GM18861 (cell line): ENCODE data around the gene CRYZL1.

Source experiments
- ATAC-seq: cut with Tn5 transposase; IDR thresholded peaks from one replicate; pipeline ENCODE4 v1.9.1; 2021; ENCODE audit not compliant: unreplicated experiment

CRYZL1 gene

DNA sequence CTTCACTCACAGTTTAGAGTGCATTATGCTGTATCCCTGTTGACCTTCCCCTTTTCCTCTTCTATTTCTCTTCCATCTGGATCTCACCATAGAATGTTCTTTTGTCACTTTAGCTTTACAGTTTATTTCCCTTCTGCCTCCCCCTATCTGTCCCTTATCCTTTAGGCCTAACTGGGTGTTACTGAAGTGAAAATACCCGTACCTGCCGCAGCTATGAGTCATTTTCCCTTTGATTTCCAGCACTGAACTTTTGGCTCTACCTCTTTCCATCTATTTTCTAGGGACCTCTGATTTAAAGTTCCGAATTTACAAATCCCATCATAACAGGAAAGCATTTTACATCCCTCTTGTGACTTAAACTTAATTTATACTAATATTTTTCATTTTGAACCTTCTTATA is 20.5 kb upstream of the CRYZL1 start:
- ATAC-seq, result no peak

DNA sequence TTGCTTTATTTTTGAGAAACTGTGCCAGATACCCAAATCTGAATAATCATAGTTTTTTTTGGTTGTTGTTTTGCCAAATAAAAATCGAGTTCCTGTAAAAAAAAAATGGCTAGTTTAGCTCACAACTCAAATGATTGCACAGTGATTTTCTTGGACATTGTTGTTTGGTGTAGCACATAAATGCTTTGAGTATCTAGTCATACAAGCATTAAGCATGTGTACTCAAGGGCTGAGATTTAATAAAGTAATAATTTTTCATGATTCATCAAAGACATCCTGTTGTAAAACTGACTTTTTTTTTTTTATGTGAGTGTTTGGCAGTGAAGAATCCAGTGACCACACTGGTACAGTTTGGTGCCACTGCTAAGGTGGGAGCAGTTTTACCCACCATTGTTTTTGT is 19.6 kb upstream of the CRYZL1 start:
- no peak for ATAC-seq

DNA sequence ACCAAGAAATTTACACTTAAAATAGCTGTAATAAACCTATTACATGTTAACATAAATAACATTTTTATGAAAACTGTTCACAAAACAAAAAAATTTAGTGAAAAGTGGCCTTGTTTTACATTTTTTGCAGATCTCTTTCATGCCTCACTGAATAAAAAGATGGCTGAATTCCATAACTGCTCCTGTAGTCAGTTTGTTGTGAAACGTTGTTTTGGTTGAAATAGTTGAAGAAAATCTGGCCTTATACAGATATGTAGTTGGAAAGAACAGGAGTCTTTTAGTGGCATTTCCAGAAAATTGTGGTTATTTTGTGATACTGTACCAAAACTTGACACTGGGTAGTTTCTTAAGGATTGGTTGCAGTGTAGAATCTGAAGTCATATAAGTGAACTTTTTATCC is 18.9 kb upstream of the CRYZL1 start:
- no peak for ATAC-seq

DNA sequence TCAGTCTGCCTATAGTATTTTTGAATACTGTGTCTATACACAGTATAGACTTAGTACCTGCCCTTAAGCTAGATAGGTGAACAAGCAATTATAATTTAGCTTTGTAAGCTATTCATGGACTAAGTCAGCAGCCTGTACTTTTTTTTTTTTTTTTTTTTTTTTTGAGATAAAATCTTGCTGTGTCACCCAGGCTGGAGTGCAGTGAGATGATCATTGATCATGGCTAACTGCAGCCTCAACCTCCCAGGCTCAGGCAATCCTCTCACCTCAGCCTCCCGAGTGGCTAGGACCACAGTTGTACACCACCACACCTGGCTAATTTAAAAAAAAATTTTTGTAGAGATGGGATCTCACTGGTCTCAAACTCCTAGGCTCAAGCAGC is 18.0 kb upstream of the CRYZL1 start:
- ATAC-seq, result no peak

DNA sequence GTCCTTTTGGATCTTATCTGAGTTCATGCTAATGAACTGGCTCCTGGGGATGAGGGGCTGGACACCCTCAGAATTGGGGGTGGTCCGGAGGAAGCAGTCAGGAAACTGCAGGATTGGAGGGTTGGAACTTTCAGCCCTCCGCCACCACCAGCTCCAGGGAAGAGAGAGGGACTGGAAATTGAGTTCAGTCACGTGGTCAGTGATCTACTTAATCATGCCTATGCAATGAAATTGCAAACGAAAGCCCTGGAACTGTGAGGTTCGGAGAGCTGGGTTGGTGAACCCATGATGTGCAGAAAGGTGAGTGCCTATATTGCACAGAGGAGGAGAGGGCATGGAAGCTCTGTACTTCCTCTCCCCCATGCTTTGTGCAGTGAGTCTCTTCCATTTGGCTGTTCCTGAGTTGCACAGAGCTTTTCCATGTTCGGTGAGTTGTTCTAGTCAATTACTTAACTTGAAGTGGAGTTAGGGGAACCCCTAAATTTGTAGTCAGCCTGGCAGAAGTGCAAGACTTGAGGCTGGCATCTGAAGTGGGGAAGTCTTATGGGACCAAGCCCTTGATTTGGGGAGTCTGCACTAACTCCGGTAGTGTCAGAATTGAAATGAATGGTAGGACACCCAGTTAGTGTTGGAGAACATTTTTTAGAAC is 17.5 kb upstream of the CRYZL1 start:
- no peak for ATAC-seq

DNA sequence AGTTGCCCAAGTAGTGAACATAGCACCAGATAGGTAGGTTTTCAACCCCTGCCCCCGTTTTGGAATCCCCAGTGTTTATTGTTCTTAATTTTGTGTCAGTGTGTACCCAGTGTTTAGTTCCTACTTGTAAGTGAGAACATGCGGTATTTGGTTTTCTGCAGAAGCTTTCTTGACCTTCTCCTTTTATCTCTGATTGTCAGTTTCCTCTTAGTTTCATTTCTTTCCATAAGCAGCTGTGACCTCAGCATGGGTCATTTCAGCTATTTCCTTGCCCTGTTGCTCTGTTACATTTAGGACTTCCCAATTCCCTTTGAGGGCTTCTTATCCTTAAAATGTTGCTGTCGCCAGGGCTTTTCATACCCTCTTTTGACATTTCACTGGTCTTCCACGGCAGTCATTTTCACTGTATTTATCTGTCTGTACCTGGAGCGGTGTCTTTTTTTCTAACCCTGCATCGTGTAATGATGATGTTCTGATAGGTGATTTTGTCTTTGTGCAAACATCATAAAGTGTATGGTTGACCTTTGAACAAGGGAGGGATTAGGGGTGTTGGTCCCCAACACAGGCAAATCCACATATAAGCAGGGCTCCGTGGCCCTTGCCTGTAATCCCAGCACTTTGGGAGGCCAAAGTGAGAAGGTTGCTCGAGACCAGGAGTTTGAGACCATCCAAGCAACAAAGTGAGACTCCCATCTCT is 15.7 kb upstream of the CRYZL1 start:
- no peak for ATAC-seq

DNA sequence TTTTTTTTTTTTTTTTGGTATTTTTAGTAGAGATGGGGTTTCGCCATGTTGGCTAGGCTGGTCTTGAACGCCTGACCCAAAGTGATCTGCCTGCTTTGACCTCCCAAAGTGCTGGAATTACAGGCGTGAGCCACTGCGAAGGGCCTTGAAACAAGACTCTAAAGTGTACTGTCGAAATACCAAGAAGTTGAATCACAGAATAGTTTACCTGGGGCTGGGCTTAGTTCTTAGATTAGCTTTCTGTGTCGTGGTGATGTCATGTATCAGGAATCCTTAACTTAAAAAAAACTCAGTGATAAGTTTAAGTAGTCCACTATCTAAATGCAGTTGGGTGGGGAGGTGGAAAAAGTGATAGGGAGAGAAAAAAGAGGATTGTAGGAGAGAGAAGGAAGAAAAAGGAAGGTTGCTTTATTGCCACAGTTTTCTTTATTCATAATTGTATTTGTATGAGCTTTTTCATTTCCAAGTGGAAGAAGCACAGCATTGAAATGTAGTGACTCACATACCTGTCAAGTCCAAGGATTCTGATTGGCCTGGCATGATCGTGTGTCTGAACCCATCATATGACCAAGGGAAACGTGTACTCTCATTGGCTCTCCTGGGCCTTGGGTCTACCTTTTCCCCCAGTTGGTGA is 14.2 kb upstream of the CRYZL1 start:
- ATAC-seq, result no peak

DNA sequence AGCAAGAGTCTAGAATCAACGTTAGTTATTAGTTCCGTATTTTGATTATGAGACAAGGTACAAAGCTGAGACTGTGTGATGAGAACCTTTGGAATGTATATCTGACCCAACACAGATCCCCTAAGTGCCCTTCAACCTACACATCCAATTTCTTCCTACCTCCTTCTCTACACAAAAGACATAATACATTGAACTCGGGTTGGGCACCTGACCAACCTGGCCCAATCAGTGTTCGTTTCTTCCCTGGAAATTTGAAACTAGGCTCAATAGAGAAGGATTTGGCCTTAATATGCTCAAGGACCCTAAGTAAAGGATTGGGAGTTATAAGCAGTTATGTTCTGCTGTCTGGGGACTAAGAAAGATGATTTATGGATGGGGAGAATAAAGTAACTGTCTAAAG is 12.9 kb upstream of the CRYZL1 start:
- ATAC-seq, result no peak

DNA sequence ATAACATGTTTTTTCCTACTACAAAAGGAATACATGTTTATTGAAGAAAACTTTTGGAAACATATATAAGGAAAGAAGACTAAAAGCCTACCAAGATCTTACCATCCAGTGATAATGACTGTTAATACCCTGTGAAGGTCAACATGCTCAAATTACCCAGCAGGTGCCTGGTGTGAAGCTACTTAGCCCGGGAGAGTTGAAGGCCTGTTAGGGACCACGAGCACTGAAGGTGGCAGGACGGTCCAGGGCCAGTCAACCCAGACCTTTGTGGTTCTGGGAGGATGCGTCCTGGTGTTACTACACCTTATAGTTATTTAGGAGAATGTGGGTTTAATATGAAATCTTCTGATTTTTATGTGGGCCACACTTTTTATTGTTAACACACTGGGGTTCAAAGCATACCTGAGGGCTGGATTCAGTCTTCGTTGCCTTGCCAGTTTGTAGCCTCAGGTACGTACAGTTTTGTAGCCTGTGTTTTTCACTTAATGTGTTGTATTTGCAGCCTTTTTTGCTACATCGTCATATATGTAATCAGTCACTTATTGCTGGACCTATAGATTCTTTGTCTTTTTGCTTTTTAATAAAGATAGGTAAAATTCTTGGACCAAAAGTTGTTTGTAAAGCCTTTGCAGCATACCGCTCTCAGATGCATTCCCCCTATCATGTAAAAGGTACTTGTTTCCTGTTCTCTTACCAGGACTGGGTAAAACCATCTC is 10.6 kb upstream of the CRYZL1 start:
- no peak for ATAC-seq

DNA sequence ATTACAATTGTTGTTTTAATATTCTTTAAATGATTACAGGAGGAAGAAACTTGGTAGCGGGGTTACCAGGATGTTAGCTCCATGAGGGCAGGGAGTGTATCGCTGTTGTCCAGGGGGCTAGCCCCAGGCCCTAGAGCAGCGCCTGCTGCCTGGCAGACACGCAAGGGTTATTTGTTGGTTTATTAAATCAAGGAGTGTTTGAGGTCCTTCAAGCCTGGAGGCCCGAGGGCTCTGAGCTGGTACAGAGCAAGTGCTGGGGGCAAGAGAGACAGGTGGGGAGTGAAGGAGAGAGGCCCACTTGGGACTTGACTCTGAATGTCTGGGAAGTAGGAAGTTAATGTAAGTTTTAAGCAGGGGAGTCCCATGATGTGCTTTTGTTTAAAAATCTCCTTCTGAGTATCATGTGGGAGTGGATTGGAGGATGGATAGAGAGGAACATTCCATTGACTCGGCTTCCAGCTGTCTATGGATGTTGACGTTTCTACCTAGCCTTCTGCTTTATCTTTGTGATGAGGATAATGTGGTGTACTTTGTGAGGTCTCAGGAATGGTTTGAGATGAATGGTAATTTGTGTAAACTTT is 9.5 kb upstream of the CRYZL1 start:
- ATAC-seq, result no peak

DNA sequence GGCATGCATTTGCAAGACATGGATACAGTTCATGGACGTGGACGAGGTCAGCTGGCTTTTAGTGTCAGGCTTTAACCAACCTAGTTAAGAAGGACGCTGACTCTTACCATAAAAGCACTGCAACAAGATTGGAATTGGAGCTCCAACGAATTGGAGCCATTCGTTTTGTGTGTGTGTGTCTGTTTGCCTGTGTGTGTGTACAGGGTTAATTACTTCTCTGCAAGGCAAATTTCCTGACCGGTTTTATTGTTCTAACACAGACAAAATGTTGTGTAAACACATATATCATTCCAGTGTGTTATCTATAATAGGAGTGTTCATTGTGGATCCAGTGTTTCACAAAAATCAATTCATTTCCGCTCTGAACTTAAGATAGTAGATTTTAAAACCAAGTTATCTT is 8.7 kb upstream of the CRYZL1 start:
- ATAC-seq, result no peak

DNA sequence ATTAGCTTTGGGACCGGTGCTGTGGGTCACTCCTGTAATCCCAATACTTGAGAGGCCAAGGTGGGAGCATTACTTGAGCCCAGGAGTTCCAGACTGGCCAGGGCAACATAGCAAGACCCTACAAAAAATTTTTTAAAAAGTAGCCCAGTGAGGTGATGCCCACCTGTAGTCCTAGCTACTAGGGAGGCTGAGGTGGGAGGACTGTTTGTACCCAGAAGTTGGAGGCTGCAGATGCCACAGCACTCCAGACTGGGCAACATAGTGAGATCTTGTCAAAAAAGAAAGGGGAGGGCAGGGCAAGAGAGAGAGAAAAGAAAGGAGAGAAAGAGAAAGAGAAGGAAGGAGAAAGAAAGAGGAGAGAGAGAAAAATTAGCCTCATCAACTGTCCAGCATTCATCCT is 7.0 kb upstream of the CRYZL1 start:
- ATAC-seq, result no peak

DNA sequence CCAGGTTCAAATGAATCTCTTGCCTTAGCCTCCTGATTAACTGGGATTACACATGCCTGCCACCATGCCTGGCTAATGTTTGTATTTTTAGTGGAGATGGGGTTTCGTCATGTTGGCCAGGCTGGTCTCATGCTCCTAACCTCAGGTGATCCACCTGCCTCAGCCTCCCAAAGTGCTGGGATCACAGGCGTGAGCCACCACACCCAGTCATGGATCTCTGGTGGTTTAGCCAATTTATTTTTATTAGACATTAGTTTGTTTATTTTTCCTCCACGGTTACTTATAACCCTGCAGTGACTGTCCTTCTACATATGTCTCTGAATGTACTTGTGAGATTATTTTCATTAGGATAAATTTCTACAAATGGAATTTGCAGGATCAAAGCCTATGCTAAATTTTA is 6.0 kb upstream of the CRYZL1 start:
- no peak for ATAC-seq

DNA sequence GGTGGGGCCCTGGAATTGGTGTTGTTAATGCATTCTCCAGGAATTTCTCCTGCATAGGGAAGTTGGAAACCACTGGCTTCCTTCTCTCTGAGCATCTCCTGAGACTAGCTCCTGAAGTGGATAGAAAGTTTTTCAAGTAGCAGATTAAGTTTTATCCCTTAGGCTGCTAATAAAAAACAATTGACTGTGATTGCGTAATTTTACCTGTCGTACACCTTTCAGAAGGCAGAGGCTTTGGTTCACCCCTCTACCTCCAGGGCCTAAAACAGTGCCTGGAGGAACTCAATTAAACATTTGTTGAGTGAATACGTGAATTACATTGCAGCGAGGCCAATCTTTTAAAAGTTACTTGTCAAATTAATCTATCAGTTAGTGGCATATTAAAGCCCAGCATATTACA is 4.2 kb upstream of the CRYZL1 start:
- no peak for ATAC-seq

DNA sequence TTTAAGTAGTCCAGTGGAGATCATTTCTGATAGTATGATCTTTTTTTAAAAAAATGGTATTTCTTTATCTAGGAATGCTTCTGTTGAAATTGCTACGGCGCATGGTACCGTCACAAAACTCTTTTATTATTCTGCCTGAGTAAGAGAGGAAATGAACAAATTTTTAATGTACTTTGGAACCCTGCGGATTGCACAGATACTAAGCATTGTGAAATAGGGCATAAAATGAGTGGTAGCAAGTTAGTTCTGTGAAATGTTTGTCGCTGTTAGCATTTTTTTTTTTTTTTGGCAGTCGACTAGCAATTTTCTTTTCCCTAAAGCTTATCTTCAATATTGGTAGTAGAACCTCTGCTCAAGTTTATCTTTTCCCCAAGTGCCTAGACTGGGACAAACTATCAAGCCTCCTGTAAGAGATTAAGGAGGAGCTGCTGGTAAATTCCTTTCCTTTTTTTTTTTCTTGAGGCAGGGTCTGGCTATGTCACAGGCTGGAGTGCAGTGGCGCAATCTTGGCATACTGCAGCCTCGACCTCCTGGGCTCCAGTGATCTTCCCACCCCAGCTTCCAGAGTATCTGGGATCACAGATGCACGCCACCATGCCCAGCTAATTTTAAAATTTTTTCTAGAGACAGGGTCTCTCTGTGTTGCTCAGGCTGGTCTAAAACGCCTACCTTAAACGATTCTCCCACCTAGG is 3.0 kb upstream of the CRYZL1 start:
- no peak for ATAC-seq

DNA sequence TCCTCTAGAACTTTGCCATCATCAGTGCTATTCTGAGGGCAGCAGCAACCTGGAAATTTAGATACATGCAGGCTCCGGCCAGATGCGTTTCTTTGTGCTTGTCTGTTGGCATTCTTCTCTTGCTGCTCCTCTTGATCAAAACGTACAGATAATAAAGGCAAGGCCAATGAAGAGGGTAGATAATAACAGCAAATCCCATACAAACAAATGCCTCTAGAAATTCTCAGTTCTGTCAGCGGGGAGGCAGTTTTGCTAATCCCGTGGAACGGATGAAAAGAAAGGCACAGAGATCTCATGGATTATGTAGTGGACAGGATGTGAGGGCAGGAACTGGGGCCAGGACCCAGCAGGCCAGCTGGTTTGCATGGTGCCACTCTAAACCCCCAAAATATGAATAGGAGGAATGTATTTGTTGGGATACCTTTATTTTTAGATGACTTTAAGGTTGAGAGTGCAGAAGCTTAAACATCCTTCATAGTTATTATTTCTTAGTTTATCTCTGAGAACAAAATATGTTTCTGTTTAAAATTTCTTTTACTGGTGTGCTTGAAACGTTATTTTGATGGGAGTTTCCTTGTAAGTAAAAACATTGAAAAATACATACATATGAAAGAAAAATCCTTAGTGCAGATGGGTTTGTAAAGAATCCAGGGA is 2.2 kb upstream of the CRYZL1 start:
- no peak for ATAC-seq

DNA sequence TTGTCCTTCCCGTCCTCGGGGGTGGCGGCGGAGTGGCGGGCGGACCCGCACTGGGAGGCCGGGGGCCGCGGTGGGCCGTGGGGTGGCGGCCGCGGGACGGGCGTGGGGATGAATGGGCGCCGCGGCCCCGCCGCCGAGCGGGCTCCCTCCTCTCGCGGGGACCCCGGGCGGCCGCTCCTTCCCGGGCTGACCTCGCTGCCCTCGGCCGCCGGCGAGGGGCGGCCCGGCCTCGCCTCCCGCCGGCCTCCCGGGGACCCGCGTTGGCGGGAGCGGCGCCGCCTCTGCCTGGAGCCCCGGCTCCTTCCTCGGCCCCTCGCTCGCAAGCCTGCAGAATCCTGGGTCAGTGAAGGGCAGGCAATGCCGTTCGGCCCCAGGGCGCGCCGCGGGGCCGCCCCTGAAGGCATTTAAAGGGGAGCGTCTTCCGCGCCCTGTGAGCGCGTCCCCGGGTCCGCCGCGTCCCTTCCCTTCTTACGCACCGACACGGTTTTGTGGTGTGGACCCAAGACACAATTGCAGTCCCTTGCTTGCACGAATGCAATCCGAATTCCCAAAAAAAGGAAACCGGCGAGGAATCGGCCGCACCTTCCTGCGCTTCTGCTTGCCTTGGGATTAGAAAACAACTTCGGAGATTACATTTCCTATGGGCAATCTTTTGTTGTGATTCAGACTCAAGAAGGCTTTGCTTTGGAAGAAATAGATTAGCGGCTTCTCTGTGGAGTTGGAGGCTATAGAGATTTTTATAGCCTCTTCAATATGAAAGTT is 1.5 kb upstream of the CRYZL1 start:
- ATAC-seq, result no peak

DNA sequence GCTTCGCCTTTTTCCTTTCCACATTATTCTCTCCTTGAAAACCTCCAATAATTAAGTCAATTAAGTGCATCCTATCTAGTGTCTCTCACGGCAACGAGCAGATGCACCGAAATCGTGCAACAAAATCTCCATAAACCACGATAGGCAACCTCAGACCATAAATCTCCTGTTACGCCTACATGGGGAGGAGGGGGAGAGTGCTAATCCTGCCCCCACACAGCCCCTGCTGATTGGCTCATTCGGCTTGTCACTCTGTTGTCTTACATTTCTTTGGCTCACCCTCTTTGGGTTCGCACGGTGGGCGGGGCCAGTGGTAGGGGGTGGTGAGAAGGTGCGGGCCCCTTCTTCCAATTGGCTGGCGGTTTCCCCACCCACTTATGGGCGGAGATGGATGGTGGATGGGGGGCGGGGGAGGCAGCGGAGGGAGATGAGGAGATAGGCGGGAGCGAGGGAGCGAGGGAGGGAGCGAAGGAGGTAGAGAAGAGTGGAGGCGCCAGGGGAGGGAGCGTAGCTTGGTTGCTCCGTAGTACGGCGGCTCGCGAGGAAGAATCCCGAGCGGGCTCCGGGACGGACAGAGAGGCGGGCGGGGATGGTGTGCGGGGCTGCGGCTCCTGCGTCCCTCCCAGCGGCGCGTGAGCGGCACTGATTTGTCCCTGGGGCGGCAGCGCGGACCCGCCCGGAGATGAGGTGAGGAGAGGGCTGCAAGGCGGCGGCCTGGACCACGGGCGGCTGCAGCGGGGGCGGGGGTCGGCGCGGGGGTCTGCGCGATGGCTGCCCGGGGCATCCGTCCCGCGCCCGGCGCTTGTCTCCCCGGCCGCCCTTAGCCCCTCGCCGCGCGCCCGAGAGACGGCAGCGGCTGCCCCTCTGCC is 720 bp upstream of the CRYZL1 start, which contains the start of gene ITSN1:
Gene ITSN1 (plus strand): TSS at position 475 of the 869 bp plus-strand sequence. CDS start 76,328 bp downstream, outside the sequence.
- peak; percentile 69 for ATAC-seq
